HepG2 (cell line): ENCODE measurements around the gene KCNE4.

Experiments used
- AGO2 ChIP-seq: fragments of 200-400 bp; formaldehyde crosslinking; optimal IDR thresholded peaks from 2 replicates; pipeline ENCODE3; 2017; ENCODE audit warnings: mild to moderate bottlenecking, low read depth, low read length, moderate library complexity
- CTCF ChIP-seq: sonication (generic); formaldehyde crosslinking; IDR thresholded peaks from 2 replicates; pipeline ENCODE4 v1.5.0; 2020; ENCODE audit warnings: mild to moderate bottlenecking, missing genetic modification reagents, moderate library complexity
- EZH2 ChIP-seq: conservative IDR thresholded peaks from 2 replicates; pipeline ENCODE4 v1.6.1; 2012; ENCODE audit warnings: mild to moderate bottlenecking, low read depth, low read length, moderate library complexity
- GTF2F1 ChIP-seq: fragments of 150-350 bp; IDR thresholded peaks from 2 replicates; pipeline ENCODE4 v1.6.1; 2014; ENCODE audit warnings: low read length
- IKZF1 ChIP-seq: fragments of 450-650 bp; IDR thresholded peaks from 2 replicates; pipeline ENCODE4 v1.7.1; 2016
- JUNB ChIP-seq: sonication (generic); formaldehyde crosslinking; IDR thresholded peaks from 2 replicates; pipeline ENCODE4 v1.8.0; 2022; ENCODE audit warnings: missing genetic modification reagents, mild to moderate bottlenecking, borderline replicate concordance
- POLR2AphosphoS5 ChIP-seq: IDR thresholded peaks from 2 replicates; pipeline ENCODE4 v1.6.1; 2012; ENCODE audit warnings: low read depth, low read length
- RAD21 ChIP-seq: fragments of 450-650 bp; formaldehyde crosslinking; IDR thresholded peaks from 2 replicates; pipeline ENCODE4 v1.5.0; 2020; ENCODE audit warnings: mild to moderate bottlenecking
- RXRA ChIP-seq: sonication (generic); formaldehyde crosslinking; IDR thresholded peaks from 2 replicates; pipeline ENCODE4 v1.5.1; 2020; ENCODE audit warnings: missing genetic modification reagents
- ZNF496 ChIP-seq: sonication (generic); formaldehyde crosslinking; IDR thresholded peaks from 2 replicates; pipeline ENCODE4 v1.8.1; 2023; ENCODE audit warnings: mild to moderate bottlenecking, moderate library complexity, missing genetic modification reagents; ENCODE audit not compliant: insufficient replicate concordance

- no peak for TF ChIP-seq RAD21 (CRISPR knock-in tag)
- TF ChIP-seq CTCF (CRISPR knock-in tag) = no peak
- TF ChIP-seq ZNF496 (CRISPR knock-in tag) = no peak
- TF ChIP-seq JUNB = no peak
- no peak for TF ChIP-seq IKZF1
- TF ChIP-seq GTF2F1 = no peak
- no peak for TF ChIP-seq RXRA
- no peak for TF ChIP-seq POLR2AphosphoS5
- no peak for TF ChIP-seq AGO2
- TF ChIP-seq EZH2 = no peak
These were observed 2.6 kb upstream of the KCNE4 start for GRCh38 chr2:223049356-223049755.
